GM08714 (cell line): ENCODE measurements around the gene HNRNPM.

Experiments used
- H3K4me3 ChIP-seq: fragments of 200-500 bp; sonication (Bioruptor generic); 2 replicates; pipeline ENCODE4 v1.5.1; 2014; ENCODE audit warnings: mild to moderate bottlenecking, low read length, inconsistent platforms
- ZNF274 ChIP-seq: IDR thresholded peaks from 2 replicates; pipeline ENCODE4 v1.6.1; 2012; ENCODE audit warnings: mild to moderate bottlenecking, low read depth, low read length

Gene HNRNPM

DNA sequence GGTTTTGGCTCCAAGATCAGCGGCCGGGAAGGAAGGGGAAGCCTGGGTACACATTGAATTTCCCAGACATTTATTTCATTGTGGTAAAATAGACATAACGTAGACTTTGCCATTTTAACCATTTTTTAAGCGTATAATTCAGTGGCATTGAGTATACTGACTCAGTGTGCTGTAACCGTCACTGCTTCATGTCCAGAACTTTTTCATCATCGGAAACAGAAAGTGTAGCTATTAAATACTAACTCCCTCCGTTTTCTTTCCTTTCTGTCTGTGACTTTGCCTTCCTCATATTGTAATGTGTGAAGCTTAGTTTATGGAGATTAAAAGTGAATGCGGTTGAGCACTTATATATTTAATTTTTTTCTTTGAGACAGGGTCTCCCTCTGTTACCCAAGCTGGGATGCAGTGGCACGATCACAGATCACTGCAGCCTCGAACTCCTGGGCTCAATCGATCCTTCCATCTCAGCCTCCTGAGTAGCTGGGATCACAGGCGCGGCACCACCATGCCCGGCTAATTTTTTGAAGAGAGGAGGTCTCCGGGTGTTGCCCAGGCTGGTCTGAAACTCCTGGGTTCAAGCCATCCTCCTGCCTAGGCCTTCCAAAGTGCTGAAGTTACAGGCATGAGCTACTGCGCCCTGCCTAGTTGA, 1.4 kb downstream of the HNRNPM start:
- no peak for TF ChIP-seq ZNF274
- peak overlapping the region; percentile 96 for H3K4me3 ChIP-seq

DNA sequence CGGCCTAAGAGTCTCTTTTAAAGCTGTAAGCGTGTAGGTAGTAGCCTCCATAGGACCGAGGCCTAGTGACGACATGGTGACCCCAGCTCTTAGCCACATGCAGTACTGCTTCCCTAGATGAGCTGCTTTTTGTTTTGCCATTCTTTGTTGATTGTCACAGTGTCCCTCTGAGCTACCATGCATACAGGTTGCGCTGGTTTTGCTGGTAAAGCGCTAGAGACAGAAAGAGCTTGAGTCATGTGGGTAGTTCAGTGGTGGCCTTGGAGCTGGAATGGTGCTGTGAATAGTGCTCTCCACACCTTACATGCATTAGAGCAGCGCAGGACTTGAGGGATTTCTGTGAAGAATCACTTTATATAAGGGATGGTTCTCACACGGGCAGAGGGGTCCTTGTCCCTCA, 5.1 kb downstream of the HNRNPM start:
- no peak overlapping the region for H3K4me3 ChIP-seq
- TF ChIP-seq ZNF274 = no peak

DNA sequence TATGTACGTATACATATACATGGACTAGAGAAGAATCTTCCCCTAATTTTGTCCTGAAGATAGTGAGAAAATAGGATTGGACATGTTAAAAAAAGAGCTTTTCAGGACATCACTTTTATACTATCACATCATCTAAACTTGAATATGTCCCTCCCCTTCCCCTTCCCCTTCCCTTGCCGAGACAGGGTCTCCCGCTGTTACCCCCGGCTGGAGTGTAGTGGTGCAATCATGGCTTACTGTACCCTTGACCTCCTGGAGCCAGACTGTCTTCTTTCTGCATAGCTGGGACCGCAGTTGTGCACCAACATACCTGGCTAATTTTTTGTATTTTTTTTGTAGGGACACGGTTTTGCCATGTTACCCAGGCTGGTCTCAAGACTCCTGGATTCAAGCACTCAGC, 6.6 kb downstream of the HNRNPM start:
- H3K4me3 ChIP-seq = no peak overlapping the region
- no peak for TF ChIP-seq ZNF274

DNA sequence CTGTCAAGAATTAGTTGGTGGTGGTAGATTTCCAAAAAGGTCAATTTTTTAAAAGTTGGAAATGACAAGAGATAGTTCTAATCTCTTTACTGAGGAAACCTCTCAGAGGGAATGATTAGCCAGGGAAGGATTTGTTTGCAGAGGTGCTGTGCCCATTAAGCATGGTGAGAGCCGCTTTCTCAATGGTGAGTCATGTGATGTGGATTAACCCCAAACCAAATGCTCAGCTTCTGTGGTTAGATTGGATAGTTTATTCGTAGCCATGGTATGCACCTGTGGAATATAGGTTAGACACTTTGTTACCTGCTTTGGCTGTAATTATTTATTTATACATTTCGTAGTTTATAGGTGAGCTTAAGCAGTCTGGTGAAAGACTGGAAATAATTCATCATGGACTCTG, 7.1 kb downstream of the HNRNPM start:
- no peak overlapping the region for H3K4me3 ChIP-seq
- no peak for TF ChIP-seq ZNF274

DNA sequence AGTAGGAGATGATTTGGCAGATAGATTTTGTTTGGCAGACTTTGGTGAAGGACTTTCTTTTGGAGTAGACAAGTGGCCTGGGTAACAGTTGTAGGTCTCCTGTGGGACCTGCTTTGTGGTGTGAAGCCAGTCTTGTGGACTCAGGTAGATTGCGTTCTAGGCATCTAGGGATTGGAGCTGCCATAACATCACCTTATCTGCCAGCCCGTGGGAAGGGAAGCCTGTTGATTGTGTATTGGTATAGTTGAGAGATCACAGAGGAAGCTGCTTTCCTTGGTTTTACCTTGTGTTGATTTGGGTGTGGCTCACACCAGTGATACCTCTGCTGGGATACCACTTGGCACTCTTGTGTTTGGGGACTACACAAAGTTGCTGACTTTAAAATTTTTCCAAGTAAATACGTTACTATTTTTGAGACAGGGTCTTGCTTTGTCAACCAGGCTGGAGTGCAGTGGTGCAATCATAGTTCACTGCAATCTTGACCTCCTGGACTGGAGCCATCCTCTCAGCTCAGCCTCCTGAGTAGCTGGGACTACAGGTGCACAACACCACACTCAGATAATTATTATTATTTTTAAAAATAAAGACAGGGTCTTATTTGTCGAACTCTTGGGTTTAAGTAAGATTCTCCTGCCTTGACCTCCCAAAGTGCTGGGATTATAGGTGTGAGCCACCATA, 7.8 kb downstream of the HNRNPM start:
- TF ChIP-seq ZNF274 = no peak
- H3K4me3 ChIP-seq = no peak overlapping the region

DNA sequence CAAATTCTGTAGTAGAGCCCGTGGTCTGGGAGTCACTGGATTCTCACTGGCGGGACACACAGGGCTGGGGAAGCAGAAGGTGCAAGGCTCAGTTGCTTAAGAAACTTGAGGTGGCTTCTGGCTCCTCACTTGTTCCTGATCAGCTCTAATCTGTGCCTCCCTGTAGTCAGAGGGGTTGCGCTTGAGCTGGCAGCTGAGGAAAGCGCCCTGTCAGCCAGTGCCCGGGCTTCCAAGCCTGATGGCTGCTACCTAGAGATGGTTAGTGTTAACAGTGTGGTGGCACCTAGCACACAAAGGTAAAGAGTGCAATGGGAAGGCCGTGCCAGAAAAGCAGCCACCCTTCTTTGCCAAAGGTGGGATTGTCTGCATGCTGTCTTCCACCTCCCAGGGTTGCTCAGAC, 8.8 kb downstream of the HNRNPM start:
- no peak for TF ChIP-seq ZNF274
- no peak overlapping the region for H3K4me3 ChIP-seq

DNA sequence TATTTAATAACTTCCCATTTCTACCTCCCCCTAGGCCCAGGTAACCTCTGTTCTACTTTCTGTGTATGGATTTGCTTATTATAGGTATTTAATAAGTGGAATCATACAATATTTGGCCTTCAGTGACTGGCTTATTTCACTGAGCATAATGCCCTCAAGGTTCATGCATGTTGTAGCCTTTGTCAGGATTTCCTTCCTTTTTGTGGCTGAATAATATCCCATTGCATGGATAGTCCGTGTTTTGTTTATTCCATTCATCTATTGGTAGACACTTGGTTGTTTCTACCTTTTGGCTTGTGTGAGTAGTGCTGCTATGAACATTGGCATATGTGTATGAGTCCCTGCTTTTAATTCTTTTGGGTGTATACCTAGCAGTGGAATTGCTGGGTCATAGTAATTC, 9.4 kb downstream of the HNRNPM start:
- no peak for TF ChIP-seq ZNF274
- no peak overlapping the region for H3K4me3 ChIP-seq

DNA sequence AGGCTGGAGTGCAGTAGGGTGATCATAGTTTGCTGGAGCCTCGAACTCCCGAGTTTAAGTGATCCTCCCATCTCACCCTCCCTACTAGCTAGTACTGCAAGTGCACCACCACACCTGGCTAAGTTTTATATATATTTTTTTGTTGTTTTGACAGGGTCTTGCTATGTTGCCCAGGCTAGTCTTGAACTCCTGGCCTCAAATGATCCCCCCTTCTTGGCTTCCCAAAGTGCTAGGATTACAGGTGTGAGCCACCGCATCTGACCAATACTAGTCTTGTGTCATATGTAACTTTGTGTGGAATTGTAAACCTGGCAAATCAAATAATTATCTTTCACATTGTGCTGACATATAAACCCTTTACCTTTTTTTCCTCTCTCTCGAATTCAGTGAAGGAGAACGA, 10.2 kb downstream of the HNRNPM start:
- no peak overlapping the region for H3K4me3 ChIP-seq
- no peak for TF ChIP-seq ZNF274

DNA sequence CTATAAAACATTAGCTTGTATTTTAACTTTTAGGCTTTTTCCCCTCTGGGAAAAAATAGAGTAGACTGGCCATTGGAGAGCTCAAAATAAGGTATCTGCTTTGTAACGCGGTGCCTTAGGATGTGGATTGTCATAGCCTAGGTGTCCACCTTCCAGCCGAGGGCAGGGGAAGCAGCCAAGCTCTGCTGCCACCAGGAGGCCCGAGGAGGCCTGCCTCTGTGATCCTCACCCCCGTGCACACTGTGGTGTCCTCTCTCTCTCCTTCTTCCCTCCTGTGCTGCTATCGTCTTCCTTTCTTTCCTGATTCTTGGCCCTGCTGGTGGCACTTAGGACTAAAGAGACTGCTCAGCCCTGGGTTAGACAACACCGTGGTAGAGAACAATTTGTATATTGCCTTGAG, 11.3 kb downstream of the HNRNPM start:
- TF ChIP-seq ZNF274 = no peak
- H3K4me3 ChIP-seq = no peak overlapping the region

DNA sequence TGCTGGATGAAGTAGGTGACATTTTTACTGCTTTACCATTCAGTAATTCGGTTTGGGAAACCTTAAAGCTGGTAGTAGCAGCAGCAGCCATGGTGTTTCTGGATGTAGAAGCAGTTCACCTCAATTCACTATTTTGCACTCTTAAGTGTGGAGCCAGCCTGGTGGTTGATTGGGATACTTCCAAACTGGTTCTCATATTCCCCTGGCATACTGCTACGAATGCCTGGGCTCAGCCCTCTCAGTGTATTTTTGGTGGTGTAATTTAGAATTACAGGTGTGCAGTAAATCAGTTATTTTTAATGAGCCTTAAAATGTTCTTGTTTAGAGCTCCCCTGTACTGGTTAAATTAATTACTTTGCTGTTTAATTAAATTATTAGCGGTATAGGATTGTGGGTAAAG, 12.4 kb downstream of the HNRNPM start:
- no peak for TF ChIP-seq ZNF274

DNA sequence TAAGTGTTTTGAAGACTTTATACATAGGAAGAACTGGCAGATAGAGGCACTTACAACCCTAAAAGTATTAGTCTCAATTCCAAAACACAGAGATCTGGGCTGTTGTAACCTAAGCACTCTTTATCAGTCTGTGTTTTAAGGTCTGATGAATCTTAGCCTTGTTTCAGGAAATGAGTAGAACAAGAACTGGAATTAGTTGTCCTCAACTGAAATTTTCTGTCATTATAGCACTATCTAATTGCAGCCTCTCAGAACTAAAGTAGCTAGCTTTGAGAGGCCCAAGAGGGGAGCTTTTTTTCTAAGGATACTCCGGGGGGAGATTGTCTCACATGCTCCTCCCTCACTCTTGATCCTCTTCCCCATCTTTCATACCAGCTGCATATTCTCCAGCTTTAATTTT, 13.1 kb downstream of the HNRNPM start:
- no peak for TF ChIP-seq ZNF274
- H3K4me3 ChIP-seq = no peak overlapping the region

More for the DNA sequence above, 12.4 kb downstream of the HNRNPM start:
- H3K4me3 ChIP-seq = no peak overlapping the region

DNA sequence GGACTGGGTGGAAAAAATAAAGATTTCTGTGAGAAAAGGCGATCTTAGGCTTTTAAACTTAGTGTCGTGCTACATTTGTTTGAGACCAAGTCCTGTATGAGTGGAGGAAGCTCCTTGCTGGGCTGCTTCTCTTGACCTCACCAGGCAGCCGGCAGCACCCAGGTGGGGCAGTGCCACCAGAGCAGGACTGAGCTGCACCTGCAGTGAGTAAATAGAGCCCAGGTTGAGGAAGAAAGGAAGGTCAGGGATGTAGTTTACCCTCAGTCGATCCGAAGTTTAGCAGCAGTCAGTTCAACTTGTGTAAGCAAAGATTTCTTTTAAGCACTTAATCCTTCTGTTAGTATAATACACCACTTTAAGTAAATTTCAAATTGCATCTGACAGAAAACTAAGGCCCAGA, 13.6 kb downstream of the HNRNPM start:
- no peak overlapping the region for H3K4me3 ChIP-seq
- no peak for TF ChIP-seq ZNF274

DNA sequence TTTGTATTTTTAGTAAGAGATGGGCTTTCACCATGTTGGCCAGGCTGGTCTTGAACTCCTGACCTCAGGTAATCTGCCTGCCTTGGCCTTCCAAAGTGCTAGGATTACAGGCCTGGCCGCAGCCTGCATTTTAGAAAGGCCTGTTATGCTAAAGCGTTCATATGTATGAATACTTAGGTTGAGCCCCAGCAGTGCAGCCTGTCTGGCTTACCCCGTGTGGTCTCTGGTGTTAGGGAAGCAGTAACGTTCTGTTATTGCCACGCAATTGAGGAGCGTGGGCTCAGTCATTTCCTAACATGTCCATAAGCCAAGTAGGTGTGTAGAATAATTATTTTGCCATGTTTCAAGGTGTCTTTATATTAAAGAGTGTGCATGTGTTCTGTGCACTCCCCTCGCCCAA, 14.3 kb downstream of the HNRNPM start:
- TF ChIP-seq ZNF274 = no peak
- H3K4me3 ChIP-seq = no peak overlapping the region

DNA sequence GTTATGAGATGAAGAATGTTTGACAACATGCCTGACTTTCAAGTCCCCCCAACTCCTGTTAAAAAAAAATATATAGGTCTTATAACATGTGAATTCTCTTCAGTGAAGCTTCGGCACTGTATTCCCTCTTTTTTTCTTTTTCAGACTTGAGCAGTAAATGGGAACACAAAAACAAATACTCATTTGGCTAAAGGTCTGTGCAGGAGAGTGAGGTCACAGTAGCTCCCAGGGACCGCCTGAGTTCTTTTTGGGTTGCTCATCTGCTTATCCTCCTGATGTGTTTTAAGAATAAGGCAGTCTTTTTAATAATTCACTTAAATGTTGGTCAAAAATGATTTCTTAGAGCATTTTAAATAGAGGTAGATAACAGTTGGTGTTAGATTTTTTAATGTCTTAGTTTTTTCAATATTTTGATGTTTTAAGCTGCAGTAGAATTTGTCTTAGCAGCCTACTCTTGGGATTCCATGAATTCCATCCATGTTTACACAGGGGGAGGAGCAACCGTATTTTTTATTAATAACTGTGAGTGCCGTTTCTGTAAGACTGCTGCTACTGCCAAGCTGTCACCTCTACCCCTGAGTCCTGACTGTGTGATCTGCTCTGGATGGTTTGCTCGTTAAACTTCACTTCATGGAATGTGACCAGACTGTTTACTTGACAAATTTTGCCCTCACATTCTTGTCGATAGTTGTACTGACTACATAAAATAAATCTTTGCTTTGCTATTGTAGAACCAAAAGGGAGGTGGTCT, 14.9 kb downstream of the HNRNPM start:
- H3K4me3 ChIP-seq = no peak overlapping the region
- no peak for TF ChIP-seq ZNF274
